Measurements from ENCODE around the gene DDIT4.
A peak's percentile ranks its signal among the peaks of the same experiment; 100 is the strongest.

Gene DDIT4

GRCh38 chr10:72274213-72274729 lies 547 bp downstream of the DDIT4 start:
- TF ChIP-seq, protein P1, sequence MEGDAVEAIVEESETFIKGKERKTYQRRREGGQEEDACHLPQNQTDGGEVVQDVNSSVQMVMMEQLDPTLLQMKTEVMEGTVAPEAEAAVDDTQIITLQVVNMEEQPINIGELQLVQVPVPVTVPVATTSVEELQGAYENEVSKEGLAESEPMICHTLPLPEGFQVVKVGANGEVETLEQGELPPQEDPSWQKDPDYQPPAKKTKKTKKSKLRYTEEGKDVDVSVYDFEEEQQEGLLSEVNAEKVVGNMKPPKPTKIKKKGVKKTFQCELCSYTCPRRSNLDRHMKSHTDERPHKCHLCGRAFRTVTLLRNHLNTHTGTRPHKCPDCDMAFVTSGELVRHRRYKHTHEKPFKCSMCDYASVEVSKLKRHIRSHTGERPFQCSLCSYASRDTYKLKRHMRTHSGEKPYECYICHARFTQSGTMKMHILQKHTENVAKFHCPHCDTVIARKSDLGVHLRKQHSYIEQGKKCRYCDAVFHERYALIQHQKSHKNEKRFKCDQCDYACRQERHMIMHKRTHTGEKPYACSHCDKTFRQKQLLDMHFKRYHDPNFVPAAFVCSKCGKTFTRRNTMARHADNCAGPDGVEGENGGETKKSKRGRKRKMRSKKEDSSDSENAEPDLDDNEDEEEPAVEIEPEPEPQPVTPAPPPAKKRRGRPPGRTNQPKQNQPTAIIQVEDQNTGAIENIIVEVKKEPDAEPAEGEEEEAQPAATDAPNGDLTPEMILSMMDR (conservative IDR thresholded peaks at IDR 0.05; ENCODE audit: low read depth, low read length): no peak
- H3K4me1 ChIP-seq (ENCODE audit: low read depth, poor library complexity, severe bottlenecking): peaks cover 50% of the 10 kb centered on the region
- peak overlapping the region; percentile 14; the same call in 1 of the 2 replicates for H2AFZ ChIP-seq (ENCODE audit: low read depth)
- H3K27ac ChIP-seq: peak overlapping the region; percentile 64
- no peaks in the 10 kb centered on the region for H4K20me1 ChIP-seq (ENCODE audit: insufficient read depth)
- H3K9ac ChIP-seq: peak overlapping the region; percentile 80
- H3K36me3 ChIP-seq (ENCODE audit: insufficient read depth): no peaks in the 10 kb centered on the region
- H3K4me3 ChIP-seq (IDR thresholded peaks at IDR 0.05; ENCODE audit: insufficient read depth, low read depth, low read length): peak overlapping the region; percentile 16
- H3K27me3 ChIP-seq (ENCODE audit: insufficient read depth, low read depth): no peaks in the 10 kb centered on the region
- peaks cover 20% of the 10 kb centered on the region for H3K79me2 ChIP-seq (ENCODE audit: insufficient read depth, low read depth)
- peak overlapping the region; percentile 97 for H3K4me2 ChIP-seq

- Histone ChIP-seq H3K4me3 (IDR thresholded peaks at IDR 0.05; ENCODE audit: insufficient read depth, low read depth, low read length) (peak overlapping the region; percentile 16), H4K20me1 (ENCODE audit: insufficient read depth) (no peaks in the 10 kb centered on the region), H3K4me2 (peak overlapping the region; percentile 97), H3K27ac (peak overlapping the region; percentile 64), H3K9ac (peak overlapping the region; percentile 80; the same call in 1 of the 2 replicates), H3K27me3 (ENCODE audit: insufficient read depth, low read depth) (no peaks in the 10 kb centered on the region), H3K36me3 (ENCODE audit: insufficient read depth) (no peaks in the 10 kb centered on the region), H2AFZ (ENCODE audit: low read depth) (peak overlapping the region; percentile 14; the same call in 1 of the 2 replicates), H3K79me2 (ENCODE audit: insufficient read depth, low read depth) (peaks cover 20% of the 10 kb centered on the region), H3K4me1 (ENCODE audit: low read depth, poor library complexity, severe bottlenecking) (peaks cover 50% of the 10 kb centered on the region)
- TF ChIP-seq, protein P1 (conservative IDR thresholded peaks at IDR 0.05; ENCODE audit: low read depth, low read length): peak; percentile 79
Measured at GRCh38 chr10:72274730-72275350, 1.1 kb downstream of the DDIT4 start.

GRCh38 chr10:72275351-72276012 lies 1.8 kb downstream of the DDIT4 start:
- Histone ChIP-seq H3K9ac (peak overlapping the region; percentile 80; the same call in 1 of the 2 replicates), H3K4me3 (IDR thresholded peaks at IDR 0.05; ENCODE audit: insufficient read depth, low read depth, low read length) (peak overlapping the region; percentile 16), H3K36me3 (ENCODE audit: insufficient read depth) (no peaks in the 10 kb centered on the region), H3K27ac (peak overlapping the region; percentile 64), H3K4me2 (peak overlapping the region; percentile 97), H4K20me1 (ENCODE audit: insufficient read depth) (no peaks in the 10 kb centered on the region), H3K27me3 (ENCODE audit: insufficient read depth, low read depth) (no peaks in the 10 kb centered on the region), H3K79me2 (ENCODE audit: insufficient read depth, low read depth) (peaks cover 20% of the 10 kb centered on the region), H3K4me1 (ENCODE audit: low read depth, poor library complexity, severe bottlenecking) (peaks cover 50% of the 10 kb centered on the region), H2AFZ (ENCODE audit: low read depth) (no peak overlapping the region)
- TF ChIP-seq, protein P1 (conservative IDR thresholded peaks at IDR 0.05; ENCODE audit: low read depth, low read length): no peak

- Histone ChIP-seq H3K79me2 (ENCODE audit: insufficient read depth, low read depth) (peaks cover 20% of the 10 kb centered on the region), H3K4me1 (ENCODE audit: low read depth, poor library complexity, severe bottlenecking) (peaks cover 49% of the 10 kb centered on the region), H3K4me2 (peak overlapping the region; percentile 97), H3K36me3 (ENCODE audit: insufficient read depth) (no peaks in the 10 kb centered on the region), H3K27ac (peak overlapping the region; percentile 64; the same call in 1 of the 2 replicates), H3K9ac (peak overlapping the region; percentile 80; the same call in 1 of the 2 replicates), H4K20me1 (ENCODE audit: insufficient read depth) (no peaks in the 10 kb centered on the region), H3K27me3 (ENCODE audit: insufficient read depth, low read depth) (no peaks in the 10 kb centered on the region), H2AFZ (ENCODE audit: low read depth) (no peak overlapping the region), H3K4me3 (IDR thresholded peaks at IDR 0.05; ENCODE audit: insufficient read depth, low read depth, low read length) (no peak overlapping the region)
- TF ChIP-seq, protein P1 (conservative IDR thresholded peaks at IDR 0.05; ENCODE audit: low read depth, low read length): no peak
Measured at GRCh38 chr10:72276013-72276387, 2.3 kb downstream of the DDIT4 start.
